Measurements from ENCODE around the gene MRPS14.

GRCh38 chr1:174964261-174964971, 58.8 kb downstream of the MRPS14 start:
- TF ChIP-seq SUZ12 (IDR thresholded peaks at IDR 0.05) (no peak), ARNT (IDR thresholded peaks at IDR 0.05) (no peak), TARDBP (IDR thresholded peaks at IDR 0.05) (no peak), FOXA1 (IDR thresholded peaks at IDR 0.05) (no peak), SP1 (IDR thresholded peaks at IDR 0.05) (no peak), FOXM1 (IDR thresholded peaks at IDR 0.05; ENCODE audit: borderline replicate concordance) (no peak), L3MBTL2 (conservative IDR thresholded peaks at IDR 0.05) (no peak), FOXK2 (IDR thresholded peaks at IDR 0.05) (no peak), HDGF (IDR thresholded peaks at IDR 0.05; ENCODE audit: borderline replicate concordance) (no peak), ZNF384 (IDR thresholded peaks at IDR 0.05) (no peak), BHLHE40 (IDR thresholded peaks at IDR 0.05; ENCODE audit: borderline replicate concordance) (no peak), PKNOX1 (IDR thresholded peaks at IDR 0.05) (no peak), CTBP1 (IDR thresholded peaks at IDR 0.05; ENCODE audit: borderline replicate concordance) (no peak)

All from HEK293T (cell line).